Right ventricle myocardium inferior (tissue), 1 donor: ENCODE data around the gene PRX. TPM values are rescaled to one million over a fixed set of nuclear protein-coding genes. Genes with fewer than 3 reads are reported as not detected.
"Not testable (repeated sequence)": the region's sequence is repeated elsewhere in the genome, so short reads cannot be mapped to it uniquely, and the experiment has no call there.

Source experiments
- ATAC-seq: fragments of 200-7000 bp; cut with Tn5 transposase; one replicate; pipeline ENCODE4 v1.9.1; 2020; ENCODE audit warnings: mild to moderate bottlenecking, moderate library complexity
- DNase-seq: peaks from one replicate; pipeline ENCODE4 v3.0.0; 2021; ENCODE audit errors: missing footprints
- intact Hi-C: fragments of 100-400 bp; cut with DNase I; formaldehyde crosslinking; loops from one replicate; pipeline ENCODE4 v1.11.0; 2022
- total RNA-seq: library from RNA; stranded (reverse); fragmentation: NEBNext Ultra II Directional; extraction: Animal tissue kit (Norgen Biotek cat#: 25700); gene quantifications from one replicate; pipeline ENCODE4 v1.2.1, GENCODE V29; 2021
- donor health status: DM: no; HTN: yes; CAD: no; lungs with severe emphysema.

PRX gene
- total RNA-seq, 1 donor from 2014 or later = 3.5 TPM

DNA sequence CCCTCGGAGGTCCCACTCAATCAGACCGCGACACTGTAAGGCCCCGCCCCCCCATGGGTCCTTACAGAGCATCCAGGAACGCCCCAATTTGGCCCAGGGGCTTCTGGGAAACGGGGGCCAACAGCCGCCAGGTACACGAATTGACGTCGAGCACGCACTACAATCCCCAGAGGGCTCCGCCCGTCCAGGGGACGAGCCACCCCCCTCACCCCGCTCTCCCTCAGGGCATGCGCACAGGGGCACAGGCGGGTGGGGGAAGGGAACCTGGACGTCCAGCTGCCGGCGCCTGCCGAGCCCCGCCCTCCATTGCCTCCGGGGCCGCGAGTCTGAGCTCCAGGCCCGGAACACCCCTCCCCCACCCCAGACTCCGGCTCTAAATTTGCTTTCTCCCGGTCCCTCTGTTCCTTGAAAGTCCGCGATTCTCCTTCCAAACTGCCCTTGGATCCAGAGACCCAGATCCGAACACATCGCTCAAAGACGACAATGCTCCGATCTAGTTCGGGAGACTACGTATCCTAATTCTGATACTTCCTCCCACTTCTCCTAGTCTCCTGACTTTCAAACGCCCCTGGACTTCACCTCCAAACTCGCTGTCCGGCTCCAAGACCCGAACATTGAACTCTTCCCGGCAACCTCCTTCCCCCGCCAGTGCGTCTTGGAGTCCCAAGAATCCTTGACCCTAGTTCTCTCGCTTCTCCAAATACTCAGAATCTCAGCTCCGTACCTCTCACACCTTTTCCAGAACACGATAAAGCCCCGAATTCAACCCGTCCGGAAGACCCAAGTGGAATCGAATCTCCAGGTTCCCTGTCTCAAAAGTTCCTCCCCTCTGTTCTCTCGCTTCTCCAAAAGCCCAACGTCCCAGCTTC, 30.2 kb upstream of the PRX start:
- intact Hi-C loops = loop anchor here (1.0 kb wide), 1 partner anchor 18 kb away; the partner anchor contains the start of gene SERTAD1
- ATAC-seq (peak; percentile 87), DNase-seq (peak; percentile 100)

DNA sequence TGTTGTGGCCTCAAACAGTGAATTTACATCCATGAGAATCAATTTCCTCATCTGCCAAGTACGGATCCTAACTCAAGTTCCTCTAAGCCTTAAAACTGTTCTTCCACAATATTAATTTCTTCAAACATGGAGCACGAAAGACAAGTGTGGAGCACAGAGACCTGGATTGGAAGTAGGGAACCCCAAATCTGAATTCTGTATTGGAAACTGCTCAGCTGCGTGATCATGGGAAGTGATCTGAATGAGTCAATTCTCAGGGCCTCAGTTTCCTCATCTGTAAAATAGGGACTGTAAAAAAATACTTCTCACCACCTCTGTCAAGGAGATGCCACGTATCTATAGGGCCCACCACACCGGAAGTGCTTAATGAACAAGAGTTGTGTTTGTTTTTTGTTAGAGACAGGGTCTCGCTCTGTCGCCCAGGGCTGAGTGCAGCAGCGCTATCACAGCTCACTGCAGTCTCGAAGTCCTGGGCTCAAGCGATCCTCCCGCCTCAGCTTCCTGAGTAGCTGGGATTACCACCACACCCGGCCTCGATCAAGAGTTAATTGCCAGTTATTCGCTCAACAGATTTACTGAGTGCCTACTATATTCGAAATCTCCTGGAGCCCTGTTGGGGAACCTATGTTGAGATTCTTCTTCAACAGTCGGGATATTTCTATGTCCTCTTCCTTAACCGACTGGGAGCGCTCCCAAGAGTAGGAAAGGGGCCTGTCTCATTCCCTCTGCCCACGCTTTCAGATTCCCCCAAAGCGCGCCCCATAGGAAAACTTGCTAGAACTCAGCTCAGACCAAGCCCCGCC, 29.4 kb upstream of the PRX start:
- intact Hi-C loops = loop anchor here (1.0 kb wide), 1 partner anchor 17 kb away; the partner anchor contains the start of gene SERTAD1
- no peak for DNase-seq
- ATAC-seq = no peak

DNA sequence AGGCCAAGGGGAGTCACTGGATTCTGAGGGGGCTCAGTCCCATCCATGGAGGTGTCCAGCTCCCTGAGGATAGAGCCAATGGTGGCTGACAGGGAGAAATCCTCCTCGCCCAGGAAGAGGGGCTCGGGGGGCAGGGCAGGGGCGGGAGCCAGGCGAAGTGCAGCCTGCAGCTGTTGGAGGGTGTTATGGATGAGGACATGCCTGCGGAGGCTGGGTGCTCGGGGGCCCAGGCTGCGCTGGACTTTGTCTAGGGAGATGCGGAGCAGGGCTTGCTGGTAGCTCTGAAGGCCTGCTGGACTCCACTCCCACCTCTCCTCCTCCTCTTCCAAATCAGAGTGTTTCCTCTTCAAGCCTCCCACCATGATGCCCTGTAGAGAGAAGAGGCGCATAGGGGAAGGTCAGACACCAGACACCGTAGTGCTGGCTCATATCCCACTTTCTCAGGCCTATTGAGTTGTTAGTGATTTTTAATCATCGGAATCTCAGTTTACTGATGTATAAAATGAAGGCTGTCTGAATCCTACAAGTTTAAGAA, 28.6 kb upstream of the PRX start:
- intact Hi-C loops = no loop called here

DNA sequence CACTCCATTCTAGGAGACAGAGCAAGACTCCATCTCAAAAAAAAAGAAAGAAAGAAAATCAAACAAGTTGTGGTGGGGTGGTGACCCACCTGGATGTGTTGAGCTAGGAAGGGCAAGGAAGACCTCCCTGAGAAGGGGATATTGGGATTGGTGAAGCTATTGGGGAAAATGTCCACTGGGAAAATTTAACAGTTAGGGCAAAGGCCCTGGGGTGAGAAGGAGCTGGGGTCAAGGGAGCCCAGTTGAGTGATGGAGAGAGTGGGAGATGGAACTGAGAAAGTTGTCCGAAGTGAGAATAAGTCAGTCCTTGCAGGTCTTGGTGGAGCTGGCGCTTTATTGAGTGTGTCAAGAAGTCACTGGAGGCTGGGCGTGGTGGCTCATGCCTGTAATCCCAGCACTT, 25.1 kb upstream of the PRX start:
- intact Hi-C loops = no loop called here
- DNase-seq (no peak), ATAC-seq (no peak)

More for the DNA sequence above, 28.6 kb upstream of the PRX start:
- no peak for ATAC-seq
- DNase-seq = no peak

DNA sequence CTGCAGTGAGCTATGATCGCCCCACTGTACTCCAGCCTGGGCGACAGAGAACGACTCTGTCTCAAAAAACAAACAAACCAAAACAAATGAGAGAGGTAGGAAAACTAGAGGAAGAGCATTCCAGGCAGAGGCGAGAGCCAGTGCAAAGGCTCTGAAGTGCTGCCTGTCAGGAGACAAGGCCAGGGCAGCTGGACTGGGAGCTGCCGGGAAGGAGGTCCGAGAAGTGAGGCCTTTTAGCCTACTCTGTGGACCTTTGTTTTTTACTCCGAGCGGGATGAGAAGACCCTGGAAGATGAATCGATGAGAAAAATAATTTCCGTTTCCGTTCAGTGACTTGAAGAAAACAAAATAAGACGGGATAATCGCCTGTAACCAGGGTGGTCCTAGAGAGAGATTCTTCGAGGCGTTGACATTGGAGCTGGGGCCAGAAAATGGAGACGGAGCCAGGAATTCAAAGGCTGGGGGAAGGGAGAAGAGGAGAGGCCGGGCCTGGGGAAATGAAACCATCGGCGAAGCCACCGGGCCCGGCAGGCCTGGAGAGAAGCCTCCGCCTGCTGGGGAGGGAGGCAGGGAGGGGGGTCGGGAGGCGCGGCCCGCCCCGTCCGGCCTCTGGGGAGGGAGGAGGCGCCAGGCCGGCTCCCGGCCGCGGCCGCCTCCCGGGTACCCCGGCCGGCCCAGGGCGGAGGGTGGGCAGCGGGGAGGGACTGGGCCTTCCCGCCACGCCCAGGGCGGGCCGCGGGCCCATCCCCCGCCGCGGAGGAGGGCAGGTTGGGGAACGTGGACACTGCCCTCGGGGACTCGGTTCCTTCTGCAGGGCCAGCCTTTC, 20.4 kb upstream of the PRX start:
- peak; percentile 91 for DNase-seq
- intact Hi-C loops = no loop called here
- ATAC-seq = peak; percentile 98

DNA sequence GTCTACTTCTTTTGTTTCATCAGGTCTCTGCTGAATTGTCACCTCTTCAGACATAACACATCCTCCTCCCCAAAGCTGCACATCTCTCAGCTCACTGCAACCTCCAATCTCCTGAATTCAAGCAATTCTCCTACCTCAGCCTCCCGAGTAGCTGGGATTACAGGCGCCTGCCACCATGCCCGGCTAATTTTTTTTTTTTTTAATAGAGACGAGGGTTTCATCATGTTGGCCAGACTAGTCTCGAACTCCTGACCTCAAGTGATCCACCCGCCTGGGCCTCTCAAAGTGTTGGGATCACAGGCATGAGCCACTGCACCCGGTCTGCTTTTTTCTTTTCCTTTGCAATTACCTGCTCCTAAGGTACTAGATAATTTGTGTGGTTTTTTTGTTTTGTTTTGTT, 19.6 kb upstream of the PRX start:
- intact Hi-C loops, DNase-seq, ATAC-seq: not testable (repeated sequence)

DNA sequence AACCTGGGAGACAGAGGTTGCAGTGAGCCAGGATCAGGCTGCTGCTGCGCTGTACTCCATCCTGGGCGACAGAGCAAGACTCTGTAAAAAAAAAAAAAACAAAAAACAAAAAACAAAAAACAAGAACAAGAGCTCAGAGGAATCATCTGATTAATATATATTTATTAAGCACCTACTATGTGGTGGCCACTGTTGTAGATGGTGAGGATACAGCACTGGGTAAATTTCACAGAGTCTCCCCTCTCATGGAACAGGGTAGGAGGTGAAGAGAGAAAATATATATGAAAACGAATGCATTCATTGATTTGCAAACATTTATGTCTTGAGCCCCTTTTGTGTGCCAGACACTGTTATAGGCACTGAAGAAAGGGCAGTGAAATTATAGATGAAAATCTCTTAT, 18.5 kb upstream of the PRX start:
- ATAC-seq (no peak), DNase-seq (no peak)
- intact Hi-C loops = no loop called here

DNA sequence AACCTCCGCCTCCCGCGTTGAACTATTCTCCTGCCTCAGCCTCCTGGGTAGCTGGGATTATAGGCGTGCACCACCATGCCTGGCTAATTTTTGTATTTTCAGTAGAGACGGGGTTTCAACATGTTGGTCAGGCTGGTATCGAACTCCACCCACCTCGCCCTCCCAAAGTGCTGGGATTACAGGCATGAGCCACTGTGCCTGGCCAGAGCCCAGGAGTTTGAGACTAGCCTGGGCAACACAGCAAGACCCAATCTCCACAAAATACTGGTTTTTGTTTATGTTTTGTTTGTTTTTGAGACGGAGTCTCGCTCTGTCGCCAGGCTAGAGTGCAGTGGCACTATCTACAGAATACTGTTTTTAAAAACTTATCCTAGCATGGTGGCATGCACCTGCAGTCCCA, 17.1 kb upstream of the PRX start:
- DNase-seq, ATAC-seq, intact Hi-C loops: not testable (repeated sequence)

DNA sequence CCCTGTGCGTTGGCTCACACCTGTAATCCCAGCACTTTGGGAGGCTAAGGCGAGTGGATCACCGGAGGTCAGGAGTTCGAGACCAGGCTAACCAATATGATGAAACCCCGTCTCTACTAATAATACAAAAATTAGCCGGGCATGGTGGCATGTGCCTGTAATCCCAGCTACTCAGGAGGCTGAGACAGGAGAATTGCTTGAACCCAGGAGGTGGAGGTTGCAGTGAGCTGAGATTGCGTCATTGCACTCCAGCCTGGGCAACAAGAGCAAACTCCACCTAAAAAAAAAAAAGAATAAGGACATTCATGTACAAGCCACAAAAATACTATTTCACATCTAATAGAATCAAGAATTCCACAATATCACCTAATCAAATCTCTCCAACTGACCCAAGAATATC, 15.0 kb upstream of the PRX start:
- intact Hi-C loops = loop anchor here (10.0 kb wide), 1 partner anchor 287 kb away; the partner anchor contains the start of genes COQ8B and ITPKC
- ATAC-seq, DNase-seq: not testable (repeated sequence)

DNA sequence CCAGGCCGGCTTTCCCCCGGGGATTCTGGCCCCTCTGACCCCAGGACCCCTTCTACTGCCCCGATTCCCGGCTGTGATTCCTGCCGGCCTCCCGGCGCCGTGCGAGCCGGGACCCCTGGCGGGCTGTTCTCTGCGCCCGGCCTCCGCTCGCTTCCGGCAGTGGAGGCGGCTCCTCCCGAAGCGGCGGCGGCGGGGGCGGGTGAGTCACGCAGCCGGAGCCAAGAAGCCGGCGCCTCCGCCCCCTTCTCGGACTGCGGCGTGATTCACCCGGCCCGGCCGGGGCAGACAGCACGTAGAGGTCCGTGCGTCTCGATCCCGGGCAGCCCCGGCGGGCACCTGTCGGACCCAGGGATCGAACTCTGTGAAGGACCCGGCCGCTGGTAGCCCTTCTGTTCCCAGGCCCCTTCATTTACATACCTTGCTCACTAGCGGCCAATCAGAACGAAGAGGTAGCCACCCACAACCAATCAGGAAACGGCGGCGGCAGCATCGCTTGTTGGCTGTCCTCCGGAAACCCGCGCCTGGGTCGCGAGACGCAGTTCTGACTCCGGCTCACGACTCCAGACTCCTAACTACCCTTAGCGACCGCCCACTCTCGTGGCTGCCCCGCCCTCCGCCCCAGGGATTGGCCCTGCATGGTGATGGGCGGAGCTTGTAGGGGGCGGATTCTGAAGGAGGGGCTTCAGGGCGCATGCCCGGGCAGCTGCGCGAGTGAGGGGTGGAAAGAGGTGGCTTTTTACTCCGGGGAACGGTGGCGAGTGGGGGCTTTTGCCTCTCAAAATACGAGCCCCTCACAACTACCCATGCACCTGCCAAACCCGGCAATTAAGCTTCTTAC, 12.5 kb upstream of the PRX start, which contains the start of gene SERTAD1:
TSS of gene SERTAD1 (minus strand) at position 543 of the 838 bp plus-strand sequence. CDS start 2,446 bp downstream, outside the sequence.
- intact Hi-C loops = loop anchor here (1.0 to 10.0 kb wide), 2 partner anchors 18 to 289 kb away; partner anchors contain the start of genes COQ8B and ITPKC
- ATAC-seq (peak; percentile 94), DNase-seq (peak; percentile 100)

DNA sequence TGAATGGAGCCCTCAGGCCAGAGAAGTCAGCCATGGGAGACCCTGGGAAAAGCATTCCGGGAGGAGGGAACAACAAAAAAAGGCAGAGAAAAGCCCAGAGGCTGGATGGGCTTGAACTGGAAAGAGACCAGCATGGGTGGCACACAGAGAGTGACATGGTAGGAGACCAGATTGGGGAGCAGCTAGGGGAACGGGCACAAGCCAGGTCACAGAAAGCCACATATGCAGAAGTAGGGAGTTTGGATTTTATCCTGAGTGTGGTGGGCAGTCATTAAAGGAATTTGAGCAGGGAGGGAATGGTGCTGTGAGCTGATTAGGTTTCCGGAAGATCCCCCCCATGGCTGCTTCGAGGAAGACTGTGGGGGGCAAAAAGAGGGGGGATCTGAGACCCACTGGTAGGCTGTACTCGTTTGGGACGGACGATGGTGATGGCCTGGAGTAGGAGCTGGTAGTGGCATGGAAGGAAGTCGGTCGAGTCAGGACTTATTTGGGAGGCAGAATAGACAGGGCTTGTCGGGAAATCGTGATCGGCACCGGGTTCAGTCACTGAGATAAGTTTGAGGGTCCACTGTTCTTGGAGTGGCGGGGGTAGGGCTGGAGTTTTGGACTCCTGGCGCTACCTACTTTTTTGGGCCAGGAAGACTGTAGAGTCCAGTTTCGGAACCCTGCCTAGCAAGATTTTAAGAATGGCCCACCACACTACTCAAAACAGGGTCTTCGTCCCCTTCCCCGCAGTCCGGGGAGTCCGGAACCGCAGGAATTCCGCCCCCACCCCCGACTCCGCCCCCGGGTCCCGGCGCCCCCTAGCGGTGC, 11.7 kb upstream of the PRX start:
- DNase-seq (no peak), ATAC-seq (peak; percentile 30)
- intact Hi-C loops = loop anchor here (1.0 to 10.0 kb wide), 3 partner anchors 18 to 290 kb away; partner anchors contain the start of genes C19orf47, COQ8B, ITPKC and PLD3

DNA sequence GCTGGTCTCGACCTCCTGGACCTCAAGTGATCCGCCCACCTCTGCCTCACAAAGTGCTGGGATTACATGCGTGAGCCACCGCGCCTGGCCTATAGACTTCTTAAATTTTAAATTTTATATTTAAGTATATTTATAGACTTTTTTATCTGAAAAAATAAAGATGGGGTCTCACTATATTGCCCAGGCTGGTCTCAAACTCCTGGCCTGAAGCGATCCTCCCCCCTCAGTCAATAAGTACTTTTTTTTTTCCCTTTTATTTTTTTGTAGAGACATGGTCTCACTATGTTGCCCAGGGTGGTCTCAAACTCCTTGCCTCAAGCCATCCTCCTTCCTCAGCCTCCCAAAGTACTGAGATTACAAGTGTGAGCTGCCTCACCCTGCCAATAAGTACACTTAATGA, 10.8 kb upstream of the PRX start:
- intact Hi-C loops = loop anchor here (5.0 to 10.0 kb wide), 2 partner anchors 77 to 291 kb away; partner anchors contain the start of genes C19orf47, COQ8B, ITPKC and PLD3
- no peak for DNase-seq
- ATAC-seq = no peak

DNA sequence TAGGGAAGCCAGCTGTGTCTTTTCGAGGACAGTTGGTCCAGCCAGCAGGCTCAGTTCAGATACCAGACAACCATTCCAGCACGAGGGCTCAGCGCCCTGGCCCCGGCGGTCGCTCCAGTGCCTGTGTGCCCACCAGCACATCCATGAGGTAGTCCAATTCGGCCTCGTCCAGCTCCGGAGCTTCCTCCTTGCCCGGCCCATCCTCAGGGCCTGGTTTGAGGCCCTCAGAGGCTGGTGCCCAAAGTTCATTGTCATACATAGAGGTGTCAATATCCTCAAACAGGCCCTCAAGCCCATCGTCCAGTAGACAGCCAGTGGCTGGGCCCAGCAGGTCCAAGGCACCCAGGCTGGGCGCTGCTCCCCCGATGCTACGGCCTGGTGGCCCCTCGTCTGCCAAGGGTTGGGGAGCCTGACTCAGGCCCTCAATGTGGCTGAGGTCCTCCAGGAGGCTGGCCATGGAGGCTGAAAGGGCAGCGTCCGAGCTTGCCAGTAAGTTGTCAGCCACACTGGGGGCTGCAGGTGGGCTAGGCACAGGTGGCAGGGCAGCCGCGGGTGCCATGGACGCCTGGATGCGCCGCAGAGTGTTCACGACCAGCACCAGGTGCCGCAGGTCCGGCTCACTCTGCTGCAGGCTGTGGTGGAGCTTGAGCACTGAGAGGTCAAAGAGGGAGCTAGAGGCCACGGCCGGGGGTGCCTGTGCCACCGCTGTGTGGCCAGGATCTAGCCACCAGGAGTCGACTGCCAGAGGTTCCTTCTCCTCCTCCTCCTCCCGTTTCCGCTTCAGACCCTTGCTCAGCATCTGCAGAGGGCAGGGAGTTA, 9.8 kb upstream of the PRX start:
- intact Hi-C loops = loop anchor here (5.0 to 10.0 kb wide), 2 partner anchors 76 to 292 kb away; partner anchors contain the start of genes C19orf47, COQ8B, ITPKC and PLD3
- ATAC-seq (no peak), DNase-seq (no peak)

DNA sequence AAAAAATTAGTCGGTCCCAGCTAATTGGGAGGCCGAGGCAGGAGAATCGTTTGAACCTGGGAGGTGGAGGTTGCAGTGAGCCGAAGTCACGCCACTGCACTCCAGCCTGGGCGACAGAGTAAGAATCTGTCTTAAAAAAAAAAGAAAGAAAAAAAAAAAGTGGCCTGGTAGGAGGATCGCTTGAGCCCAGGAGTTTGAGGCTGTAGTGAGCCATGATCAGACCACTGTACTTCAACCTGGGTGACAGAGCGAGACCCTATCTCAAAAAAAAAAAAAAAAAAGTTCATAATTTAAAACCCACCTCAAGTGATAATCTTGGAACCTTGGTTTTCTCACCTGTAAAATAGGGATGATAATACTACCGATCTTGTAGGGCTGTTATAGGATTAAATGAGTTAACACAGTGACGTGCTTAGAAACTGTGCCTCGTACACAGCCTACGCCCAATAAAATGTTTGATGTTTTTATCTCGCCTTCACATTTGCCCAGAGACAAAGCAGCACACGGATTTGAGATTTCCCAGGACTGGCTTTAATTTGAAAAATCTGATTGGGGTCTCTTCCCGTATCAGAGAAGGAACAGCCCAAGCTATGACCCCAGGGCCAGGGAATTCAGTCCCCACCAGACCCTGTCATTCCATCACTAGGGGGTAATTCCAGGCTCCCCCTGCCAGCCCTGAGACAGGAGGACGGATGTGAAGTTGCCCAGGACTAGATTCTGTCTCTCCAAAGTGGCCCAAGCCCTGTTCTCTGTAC, 9.0 kb upstream of the PRX start:
- intact Hi-C loops = loop anchor here (5.0 to 10.0 kb wide), 2 partner anchors 75 to 293 kb away; partner anchors contain the start of genes C19orf47, COQ8B, ITPKC and PLD3
- ATAC-seq (no peak), DNase-seq (no peak)
